A549 (cell line): Measurements from ENCODE around the gene CDH4.

ENCODE experiments used
- EP300 ChIP-seq, 2 experiments: fragments of >200 bp; sonication (Bioruptor Twin); formaldehyde crosslinking; IDR thresholded peaks; 2 replicates in 1 of 2; 3 replicates in 1 of 2; pipeline ENCODE4 v1.6.1; 2016 to 2017
- HDAC2 ChIP-seq: fragments of 200-600 bp; sonication (generic); IDR thresholded peaks from 2 replicates; pipeline ENCODE4 v1.6.1; 2016
- MYC ChIP-seq: IDR thresholded peaks from 2 replicates; pipeline ENCODE4 v1.6.1; 2012; ENCODE audit warnings: mild to moderate bottlenecking, inconsistent platforms, low read length, improper control_type of control experiment, borderline replicate concordance
- PHF8 ChIP-seq: fragments of 200-600 bp; sonication (generic); IDR thresholded peaks from 2 replicates; pipeline ENCODE4 v1.6.1; 2016; ENCODE audit warnings: low read depth, mild to moderate bottlenecking, antibody characterized with exemption, moderate library complexity, borderline replicate concordance
- POLR2A ChIP-seq: IDR thresholded peaks from 2 replicates; pipeline ENCODE4 v1.6.1; 2012; ENCODE audit warnings: mild to moderate bottlenecking, low read length
- RAD21 ChIP-seq, 2 experiments: fragments of >200 bp in 1 of 2; sonication (Bioruptor Twin) in 1 of 2; formaldehyde crosslinking in 1 of 2; IDR thresholded peaks in 1 of 2; conservative IDR thresholded peaks in 1 of 2; 2 replicates in 1 of 2; 3 replicates in 1 of 2; pipeline ENCODE4 v1.6.1; 2012 to 2018; ENCODE audit warnings: inconsistent platforms in 1 of 2
- TF ChIP-seq, protein P1 (sequence below): fragments of >200 bp; sonication (Bioruptor Twin); formaldehyde crosslinking; IDR thresholded peaks from 3 replicates; pipeline ENCODE4 v1.5.1; 2016
- TF ChIP-seq, protein P2 (sequence below): fragments of 250-450 bp; sonication (Bioruptor Pico); IDR thresholded peaks from 2 replicates; pipeline ENCODE4 v1.5.0; 2021; ENCODE audit warnings: mild to moderate bottlenecking, moderate library complexity, borderline replicate concordance
- TF ChIP-seq, protein P3 (sequence below): IDR thresholded peaks from 2 replicates; pipeline ENCODE4 v1.6.1; 2012
- TF ChIP-seq, protein P4 (sequence below): fragments of 200-600 bp; sonication (generic); IDR thresholded peaks from 2 replicates; pipeline ENCODE4 v1.6.1; 2016; ENCODE audit warnings: antibody characterized with exemption, mild to moderate bottlenecking, moderate library complexity
- TF ChIP-seq, protein P5 (sequence below): fragments of 450-650 bp; IDR thresholded peaks from 2 replicates; pipeline ENCODE4 v1.6.1; 2014; ENCODE audit warnings: antibody characterized with exemption

DNA sequence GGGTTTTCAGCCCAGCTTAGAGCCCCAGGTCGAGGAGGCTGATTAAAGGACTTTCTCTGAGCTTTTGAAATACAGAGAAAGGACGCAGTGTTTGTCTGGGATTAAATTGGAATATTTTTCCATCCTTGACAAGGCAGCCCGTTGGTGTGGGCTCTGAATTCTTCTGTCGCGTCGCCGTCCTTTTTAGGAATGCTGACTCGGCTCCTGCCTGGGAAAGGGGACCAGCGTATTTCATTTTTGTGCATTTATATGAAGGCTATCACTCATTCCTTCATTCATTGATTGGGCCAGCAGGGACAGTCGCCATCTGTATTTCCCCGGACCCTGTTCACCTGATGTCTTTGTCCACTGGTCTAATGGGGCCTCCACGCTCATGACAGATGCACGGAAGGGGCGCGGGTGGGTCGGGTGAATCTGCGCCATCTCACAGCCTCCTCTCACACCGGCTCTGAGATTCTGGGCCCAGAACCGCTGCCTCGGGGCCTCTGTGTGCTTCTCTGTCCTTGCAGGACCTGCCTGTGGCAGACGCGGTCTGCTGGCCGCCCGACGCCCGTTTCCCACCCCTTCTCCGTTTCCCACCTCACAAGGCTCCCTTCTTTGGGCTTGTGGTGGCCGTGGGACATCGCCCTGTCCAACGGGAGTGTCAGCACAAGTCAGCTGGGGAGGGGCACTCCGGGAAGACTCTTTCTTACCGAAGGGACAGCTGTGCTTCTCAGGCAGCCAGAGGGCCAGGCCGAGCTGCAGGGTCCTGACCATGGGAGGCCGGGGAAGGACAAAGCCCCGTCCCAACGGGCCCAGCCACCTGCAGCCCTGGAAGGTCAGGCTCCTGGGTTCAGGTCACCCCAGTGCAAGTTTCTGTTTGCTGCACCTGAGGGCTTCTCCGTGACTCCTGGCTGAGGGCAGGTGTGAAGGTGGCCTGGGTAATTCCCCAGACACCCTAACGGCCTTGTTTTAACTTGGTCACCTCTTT lies 656.3 kb downstream of the CDH4 start:
- TF ChIP-seq, protein P1, sequence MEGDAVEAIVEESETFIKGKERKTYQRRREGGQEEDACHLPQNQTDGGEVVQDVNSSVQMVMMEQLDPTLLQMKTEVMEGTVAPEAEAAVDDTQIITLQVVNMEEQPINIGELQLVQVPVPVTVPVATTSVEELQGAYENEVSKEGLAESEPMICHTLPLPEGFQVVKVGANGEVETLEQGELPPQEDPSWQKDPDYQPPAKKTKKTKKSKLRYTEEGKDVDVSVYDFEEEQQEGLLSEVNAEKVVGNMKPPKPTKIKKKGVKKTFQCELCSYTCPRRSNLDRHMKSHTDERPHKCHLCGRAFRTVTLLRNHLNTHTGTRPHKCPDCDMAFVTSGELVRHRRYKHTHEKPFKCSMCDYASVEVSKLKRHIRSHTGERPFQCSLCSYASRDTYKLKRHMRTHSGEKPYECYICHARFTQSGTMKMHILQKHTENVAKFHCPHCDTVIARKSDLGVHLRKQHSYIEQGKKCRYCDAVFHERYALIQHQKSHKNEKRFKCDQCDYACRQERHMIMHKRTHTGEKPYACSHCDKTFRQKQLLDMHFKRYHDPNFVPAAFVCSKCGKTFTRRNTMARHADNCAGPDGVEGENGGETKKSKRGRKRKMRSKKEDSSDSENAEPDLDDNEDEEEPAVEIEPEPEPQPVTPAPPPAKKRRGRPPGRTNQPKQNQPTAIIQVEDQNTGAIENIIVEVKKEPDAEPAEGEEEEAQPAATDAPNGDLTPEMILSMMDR, result no peak
- TF ChIP-seq, protein P2, sequence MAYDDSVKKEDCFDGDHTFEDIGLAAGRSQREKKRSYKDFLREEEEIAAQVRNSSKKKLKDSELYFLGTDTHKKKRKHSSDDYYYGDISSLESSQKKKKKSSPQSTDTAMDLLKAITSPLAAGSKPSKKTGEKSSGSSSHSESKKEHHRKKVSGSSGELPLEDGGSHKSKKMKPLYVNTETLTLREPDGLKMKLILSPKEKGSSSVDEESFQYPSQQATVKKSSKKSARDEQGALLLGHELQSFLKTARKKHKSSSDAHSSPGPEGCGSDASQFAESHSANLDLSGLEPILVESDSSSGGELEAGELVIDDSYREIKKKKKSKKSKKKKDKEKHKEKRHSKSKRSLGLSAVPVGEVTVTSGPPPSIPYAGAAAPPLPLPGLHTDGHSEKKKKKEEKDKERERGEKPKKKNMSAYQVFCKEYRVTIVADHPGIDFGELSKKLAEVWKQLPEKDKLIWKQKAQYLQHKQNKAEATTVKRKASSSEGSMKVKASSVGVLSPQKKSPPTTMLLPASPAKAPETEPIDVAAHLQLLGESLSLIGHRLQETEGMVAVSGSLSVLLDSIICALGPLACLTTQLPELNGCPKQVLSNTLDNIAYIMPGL (CRISPR knock-in tag), result no peak
- TF ChIP-seq, protein P3, sequence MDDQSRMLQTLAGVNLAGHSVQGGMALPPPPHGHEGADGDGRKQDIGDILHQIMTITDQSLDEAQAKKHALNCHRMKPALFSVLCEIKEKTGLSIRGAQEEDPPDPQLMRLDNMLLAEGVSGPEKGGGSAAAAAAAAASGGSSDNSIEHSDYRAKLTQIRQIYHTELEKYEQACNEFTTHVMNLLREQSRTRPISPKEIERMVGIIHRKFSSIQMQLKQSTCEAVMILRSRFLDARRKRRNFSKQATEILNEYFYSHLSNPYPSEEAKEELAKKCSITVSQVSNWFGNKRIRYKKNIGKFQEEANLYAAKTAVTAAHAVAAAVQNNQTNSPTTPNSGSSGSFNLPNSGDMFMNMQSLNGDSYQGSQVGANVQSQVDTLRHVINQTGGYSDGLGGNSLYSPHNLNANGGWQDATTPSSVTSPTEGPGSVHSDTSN, result no peak
- TF ChIP-seq EP300 (IDR thresholded peaks at IDR 0.05) (no peak), POLR2A (no peak), PHF8 (no peak), HDAC2 (no peak), MYC (no peak), RAD21 (conservative IDR thresholded peaks at IDR 0.05 in 1 of 2, IDR thresholded peaks at IDR 0.05 in 1 of 2) (no peak)
- TF ChIP-seq, protein P4, sequence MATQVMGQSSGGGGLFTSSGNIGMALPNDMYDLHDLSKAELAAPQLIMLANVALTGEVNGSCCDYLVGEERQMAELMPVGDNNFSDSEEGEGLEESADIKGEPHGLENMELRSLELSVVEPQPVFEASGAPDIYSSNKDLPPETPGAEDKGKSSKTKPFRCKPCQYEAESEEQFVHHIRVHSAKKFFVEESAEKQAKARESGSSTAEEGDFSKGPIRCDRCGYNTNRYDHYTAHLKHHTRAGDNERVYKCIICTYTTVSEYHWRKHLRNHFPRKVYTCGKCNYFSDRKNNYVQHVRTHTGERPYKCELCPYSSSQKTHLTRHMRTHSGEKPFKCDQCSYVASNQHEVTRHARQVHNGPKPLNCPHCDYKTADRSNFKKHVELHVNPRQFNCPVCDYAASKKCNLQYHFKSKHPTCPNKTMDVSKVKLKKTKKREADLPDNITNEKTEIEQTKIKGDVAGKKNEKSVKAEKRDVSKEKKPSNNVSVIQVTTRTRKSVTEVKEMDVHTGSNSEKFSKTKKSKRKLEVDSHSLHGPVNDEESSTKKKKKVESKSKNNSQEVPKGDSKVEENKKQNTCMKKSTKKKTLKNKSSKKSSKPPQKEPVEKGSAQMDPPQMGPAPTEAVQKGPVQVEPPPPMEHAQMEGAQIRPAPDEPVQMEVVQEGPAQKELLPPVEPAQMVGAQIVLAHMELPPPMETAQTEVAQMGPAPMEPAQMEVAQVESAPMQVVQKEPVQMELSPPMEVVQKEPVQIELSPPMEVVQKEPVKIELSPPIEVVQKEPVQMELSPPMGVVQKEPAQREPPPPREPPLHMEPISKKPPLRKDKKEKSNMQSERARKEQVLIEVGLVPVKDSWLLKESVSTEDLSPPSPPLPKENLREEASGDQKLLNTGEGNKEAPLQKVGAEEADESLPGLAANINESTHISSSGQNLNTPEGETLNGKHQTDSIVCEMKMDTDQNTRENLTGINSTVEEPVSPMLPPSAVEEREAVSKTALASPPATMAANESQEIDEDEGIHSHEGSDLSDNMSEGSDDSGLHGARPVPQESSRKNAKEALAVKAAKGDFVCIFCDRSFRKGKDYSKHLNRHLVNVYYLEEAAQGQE, result no peak
- TF ChIP-seq, protein P5, sequence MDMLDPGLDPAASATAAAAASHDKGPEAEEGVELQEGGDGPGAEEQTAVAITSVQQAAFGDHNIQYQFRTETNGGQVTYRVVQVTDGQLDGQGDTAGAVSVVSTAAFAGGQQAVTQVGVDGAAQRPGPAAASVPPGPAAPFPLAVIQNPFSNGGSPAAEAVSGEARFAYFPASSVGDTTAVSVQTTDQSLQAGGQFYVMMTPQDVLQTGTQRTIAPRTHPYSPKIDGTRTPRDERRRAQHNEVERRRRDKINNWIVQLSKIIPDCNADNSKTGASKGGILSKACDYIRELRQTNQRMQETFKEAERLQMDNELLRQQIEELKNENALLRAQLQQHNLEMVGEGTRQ, result no peak
